ENCODE measurements around the gene IL10RB. TPM values are rescaled to one million over a fixed set of nuclear protein-coding genes. Genes with fewer than 3 reads are reported as not detected.

IL10RB gene
- total RNA-seq, 4 donors from 2014 or later, result 19.8 to 83.8 (median 35.1) TPM

GRCh38 chr21:33255404-33255803, 10.8 kb upstream of the IL10RB start:
- TF ChIP-seq CTCF (IDR thresholded peaks at IDR 0.05; ENCODE audit: low read depth), result no peak

DNA sequence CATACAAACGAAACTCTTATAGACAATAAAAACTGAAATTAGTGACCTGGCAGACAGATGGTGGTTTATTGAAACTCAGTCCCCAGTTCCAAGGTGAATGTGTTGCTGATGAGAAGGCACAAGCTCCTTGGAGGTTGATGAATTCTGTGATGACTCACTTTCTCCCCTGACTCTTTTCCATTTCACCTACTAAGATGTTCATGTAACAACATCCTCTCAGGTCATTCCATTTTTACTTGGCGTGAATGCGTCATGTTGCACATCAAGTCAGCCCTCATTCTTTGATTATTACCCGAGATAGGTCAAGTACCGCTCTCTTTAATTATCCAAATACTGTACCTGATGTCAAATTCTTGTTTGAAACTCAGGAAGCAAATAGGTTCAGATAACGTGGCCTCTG, 10.1 kb upstream of the IL10RB start:
- no peak for TF ChIP-seq CTCF (IDR thresholded peaks at IDR 0.05; ENCODE audit: low read depth)

DNA sequence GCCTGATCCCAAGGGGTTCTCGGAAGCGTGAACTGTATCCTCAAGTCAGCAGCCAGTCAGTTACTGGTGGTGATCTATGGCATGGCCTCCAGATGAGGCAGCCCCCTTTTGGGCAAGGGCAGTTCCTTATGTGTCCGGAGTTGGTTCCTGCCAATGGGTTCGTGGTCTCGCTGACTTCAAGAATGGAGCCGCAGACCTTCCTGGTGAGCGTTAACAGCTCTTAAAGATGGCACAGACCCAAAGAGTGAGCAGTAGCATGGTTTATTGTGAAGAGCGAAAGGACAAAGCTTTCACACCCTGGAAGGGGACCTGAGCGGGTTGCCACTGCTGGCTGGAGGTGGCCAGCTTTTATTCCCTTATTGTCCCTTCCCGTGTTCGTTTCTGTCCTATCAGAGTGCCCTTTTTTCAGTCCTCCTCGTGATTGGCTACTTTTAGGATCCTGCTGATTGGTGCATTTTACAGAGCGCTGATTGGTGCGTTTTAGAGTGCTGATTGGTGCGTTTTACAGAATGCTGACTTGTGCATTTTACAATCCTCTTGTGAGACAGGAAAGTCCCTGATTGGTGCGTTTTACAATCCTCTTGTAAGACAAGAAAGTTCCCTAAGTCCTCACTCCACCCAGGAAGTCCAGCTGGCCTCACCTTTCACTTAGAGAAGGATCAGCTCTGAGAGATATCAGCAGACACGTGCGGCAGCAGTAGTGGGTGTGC, 8.9 kb upstream of the IL10RB start:
- no peak for TF ChIP-seq CTCF (IDR thresholded peaks at IDR 0.05; ENCODE audit: low read depth)

GRCh38 chr21:33258475-33258874, 7.7 kb upstream of the IL10RB start:
- TF ChIP-seq CTCF (IDR thresholded peaks at IDR 0.05; ENCODE audit: low read depth), result no peak

DNA sequence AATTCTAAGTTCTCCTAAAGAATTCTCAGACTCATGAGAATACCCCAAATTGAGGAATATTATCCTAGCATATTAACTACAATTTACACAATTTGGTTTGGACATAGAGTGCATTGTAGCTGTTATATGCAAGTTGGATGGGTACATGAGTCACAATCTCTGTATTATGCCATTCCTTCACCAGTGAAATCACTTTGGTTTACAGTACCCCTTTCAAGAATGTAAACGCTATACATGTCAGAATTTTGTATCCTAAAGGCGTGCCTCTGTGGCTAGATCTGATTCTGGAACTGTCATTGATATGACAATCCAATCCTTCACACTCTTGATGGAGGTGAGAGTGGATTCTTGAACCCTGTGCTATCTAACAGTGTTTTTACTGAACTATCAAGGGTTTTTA, 6.7 kb upstream of the IL10RB start:
- no peak for TF ChIP-seq CTCF (IDR thresholded peaks at IDR 0.05; ENCODE audit: low read depth)

- TF ChIP-seq CTCF (IDR thresholded peaks at IDR 0.05; ENCODE audit: low read depth), result no peak
These were observed 6.2 kb upstream of the IL10RB start for GRCh38 chr21:33259995-33260394.

DNA sequence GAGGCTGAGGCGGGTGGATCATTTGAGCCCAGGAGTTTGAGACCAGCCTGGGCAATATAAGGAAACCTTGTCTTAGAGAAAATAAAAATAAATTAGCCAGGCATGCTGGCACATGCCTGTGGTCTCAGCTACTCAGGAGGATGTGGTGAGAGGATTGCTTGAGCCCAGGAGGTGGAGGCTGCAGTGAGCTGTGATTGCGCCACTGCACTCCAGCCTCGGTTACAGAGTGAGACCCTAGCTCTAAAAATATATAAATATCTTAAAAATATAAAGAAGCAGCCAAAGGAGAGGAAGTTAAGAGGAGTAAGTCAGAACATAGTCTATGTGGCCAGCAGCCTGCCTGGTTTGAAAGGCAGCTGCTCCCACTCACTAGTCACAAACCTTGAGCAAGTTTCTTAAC, 4.5 kb upstream of the IL10RB start:
- no peak for TF ChIP-seq CTCF (IDR thresholded peaks at IDR 0.05; ENCODE audit: low read depth)

Measured in subcutaneous adipose tissue (tissue), 4 donors.